Fibroblast of lung (primary cell): ENCODE results near the gene CPE.

Source experiments
- EZH2 ChIP-seq: IDR thresholded peaks from 2 replicates; pipeline ENCODE4 v1.5.1; 2012; ENCODE audit warnings: low read length, control low read depth, mild to moderate bottlenecking; ENCODE audit errors: missing control alignments
- TF ChIP-seq, protein P1 (sequence below), 2 donors: IDR thresholded peaks in 1 of 2; conservative IDR thresholded peaks in 1 of 2; 1 replicate in 1 of 2; 2 replicates in 1 of 2; pipeline ENCODE4 v1.5.1; 2011 to 2012; ENCODE audit warnings: low read length in 2 of 2, control low read depth in 1 of 2, inconsistent platforms in 1 of 2, low read depth in 1 of 2, mild to moderate bottlenecking in 1 of 2

DNA sequence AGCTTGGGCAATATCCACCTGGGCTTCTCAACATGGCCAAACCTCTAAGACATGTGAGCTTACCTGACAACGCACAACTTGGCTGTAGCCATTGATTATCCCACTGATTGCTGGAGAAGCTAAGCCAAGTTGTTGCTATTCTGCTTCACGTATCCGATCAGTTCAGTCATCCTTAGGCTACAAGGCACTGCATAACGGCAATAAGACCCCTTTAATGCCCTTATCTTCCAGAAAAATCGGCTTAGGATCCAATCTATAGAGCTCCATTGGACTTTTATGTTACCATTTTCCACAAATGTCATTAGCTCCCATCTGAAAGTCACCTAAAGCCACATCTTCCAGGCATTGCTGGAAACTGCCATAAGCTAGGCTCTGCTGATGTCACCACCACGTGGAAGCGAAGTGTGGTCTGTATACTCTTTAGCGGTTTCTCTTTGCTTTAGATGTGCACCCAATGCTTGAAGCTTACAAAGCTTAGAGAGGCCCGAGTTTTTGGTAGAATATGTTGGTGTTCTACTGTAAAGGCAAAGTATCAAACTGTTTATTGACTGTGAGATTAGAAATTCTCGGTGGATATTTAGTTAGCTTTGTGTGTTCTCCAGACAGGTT is 163.1 kb downstream of the CPE start:
- TF ChIP-seq, protein P1, sequence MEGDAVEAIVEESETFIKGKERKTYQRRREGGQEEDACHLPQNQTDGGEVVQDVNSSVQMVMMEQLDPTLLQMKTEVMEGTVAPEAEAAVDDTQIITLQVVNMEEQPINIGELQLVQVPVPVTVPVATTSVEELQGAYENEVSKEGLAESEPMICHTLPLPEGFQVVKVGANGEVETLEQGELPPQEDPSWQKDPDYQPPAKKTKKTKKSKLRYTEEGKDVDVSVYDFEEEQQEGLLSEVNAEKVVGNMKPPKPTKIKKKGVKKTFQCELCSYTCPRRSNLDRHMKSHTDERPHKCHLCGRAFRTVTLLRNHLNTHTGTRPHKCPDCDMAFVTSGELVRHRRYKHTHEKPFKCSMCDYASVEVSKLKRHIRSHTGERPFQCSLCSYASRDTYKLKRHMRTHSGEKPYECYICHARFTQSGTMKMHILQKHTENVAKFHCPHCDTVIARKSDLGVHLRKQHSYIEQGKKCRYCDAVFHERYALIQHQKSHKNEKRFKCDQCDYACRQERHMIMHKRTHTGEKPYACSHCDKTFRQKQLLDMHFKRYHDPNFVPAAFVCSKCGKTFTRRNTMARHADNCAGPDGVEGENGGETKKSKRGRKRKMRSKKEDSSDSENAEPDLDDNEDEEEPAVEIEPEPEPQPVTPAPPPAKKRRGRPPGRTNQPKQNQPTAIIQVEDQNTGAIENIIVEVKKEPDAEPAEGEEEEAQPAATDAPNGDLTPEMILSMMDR (conservative IDR thresholded peaks at IDR 0.05 in 1 of 2, IDR thresholded peaks at IDR 0.05 in 1 of 2; ENCODE audit: low read depth in 1 of 2, low read length in 2 of 2), result no peak
- TF ChIP-seq EZH2, result no peak
